NOMO-1 (cell line): ENCODE results near the gene PTGFRN.
A peak's percentile ranks its signal among the peaks of the same experiment; 100 is the strongest.
"Not testable (repeated sequence)": the region's sequence is repeated elsewhere in the genome, so short reads cannot be mapped to it uniquely, and the experiment has no call there.

Experiments used
- DNase-seq, 2 experiments: peaks; one replicate each; lab custom pipeline; 2025; ENCODE audit not compliant: unreplicated experiment in 2 of 2; lab: John Stamatoyannopoulos, UW

PTGFRN gene

GRCh38 chr1:116914667-116915066 lies 5.0 kb downstream of the PTGFRN start:
- no peak for DNase-seq

GRCh38 chr1:116915086-116915661 lies 5.5 kb downstream of the PTGFRN start:
- DNase-seq: no peak

- no peak for DNase-seq
These were observed 6.3 kb downstream of the PTGFRN start for GRCh38 chr1:116916002-116916401.

- no peak for DNase-seq
These were observed 7.1 kb downstream of the PTGFRN start for GRCh38 chr1:116916533-116917445.

GRCh38 chr1:116918714-116919357 lies 9.1 kb downstream of the PTGFRN start:
- no peak for DNase-seq

- no peak for DNase-seq
These were observed 10.1 kb downstream of the PTGFRN start for GRCh38 chr1:116919802-116920201.

GRCh38 chr1:116920211-116920610 lies 10.5 kb downstream of the PTGFRN start:
- no peak for DNase-seq

GRCh38 chr1:116921301-116921885 lies 11.7 kb downstream of the PTGFRN start:
- no peak for DNase-seq

GRCh38 chr1:116921937-116922336 lies 12.2 kb downstream of the PTGFRN start:
- no peak for DNase-seq

- no peak for DNase-seq
These were observed 13.7 kb downstream of the PTGFRN start for GRCh38 chr1:116923421-116923820.

GRCh38 chr1:116927049-116927798 lies 17.5 kb downstream of the PTGFRN start:
- DNase-seq: no peak

GRCh38 chr1:116929961-116930592 lies 20.4 kb downstream of the PTGFRN start:
- DNase-seq: no peak

GRCh38 chr1:116931016-116931918 lies 21.6 kb downstream of the PTGFRN start:
- no peak for DNase-seq

GRCh38 chr1:116933606-116934515 lies 24.1 kb downstream of the PTGFRN start:
- DNase-seq: peak in 1 of 2 experiments; percentile 58

- DNase-seq: peak; percentile 30 to 36
These were observed 25.0 kb downstream of the PTGFRN start for GRCh38 chr1:116934586-116935207.

GRCh38 chr1:116938216-116938615 lies 28.5 kb downstream of the PTGFRN start:
- DNase-seq: no peak

GRCh38 chr1:116939780-116940543 lies 30.2 kb downstream of the PTGFRN start:
- DNase-seq: not testable (repeated sequence)
